NOMO-1 treated with DMSO at 0.1 percent for 48 hours (cell line): ENCODE results near the gene PSME2.

Experiments used
- DNase-seq: peaks from one replicate; lab custom pipeline; 2025; ENCODE audit not compliant: unreplicated experiment; lab: John Stamatoyannopoulos, UW

PSME2 gene

DNA sequence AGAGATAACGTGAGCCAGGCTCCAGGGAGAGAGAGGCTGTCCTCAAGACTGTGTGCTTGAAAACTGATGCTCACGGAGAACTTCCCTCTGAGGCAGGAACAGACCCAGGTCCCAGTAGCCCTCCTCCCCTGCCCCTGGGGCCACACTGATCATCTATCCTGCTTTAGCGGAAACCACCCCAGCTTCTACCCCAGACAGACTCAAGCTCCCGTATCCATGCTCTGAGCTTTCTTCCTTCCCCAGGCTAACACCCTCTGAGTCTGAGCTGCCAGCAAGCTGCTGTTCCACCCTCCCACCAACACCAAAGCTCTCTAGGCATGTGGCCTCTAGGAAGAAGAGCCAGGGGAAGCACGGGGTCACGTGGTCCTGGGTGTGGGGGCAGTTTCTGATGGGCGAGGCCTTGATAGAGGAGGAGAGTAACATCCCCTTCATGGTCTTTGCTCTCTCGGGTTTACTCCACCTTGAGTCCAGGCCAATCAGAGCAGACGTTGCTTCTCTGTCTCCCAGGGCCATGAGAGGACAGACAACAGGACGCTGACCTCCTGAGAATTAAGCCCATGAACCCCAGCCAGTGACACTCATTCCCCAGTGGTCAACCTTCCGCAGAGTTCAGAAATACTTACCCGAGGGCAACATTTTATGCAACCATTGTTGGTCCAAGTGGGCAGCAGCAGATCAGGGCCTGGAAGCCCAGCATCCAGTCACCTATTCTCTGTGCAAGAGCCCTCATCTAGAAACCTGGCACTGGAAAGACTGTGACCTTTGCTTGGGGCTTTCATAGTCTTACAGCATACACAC, 50.9 kb downstream of the PSME2 start:
- peak; percentile 45 for DNase-seq

DNA sequence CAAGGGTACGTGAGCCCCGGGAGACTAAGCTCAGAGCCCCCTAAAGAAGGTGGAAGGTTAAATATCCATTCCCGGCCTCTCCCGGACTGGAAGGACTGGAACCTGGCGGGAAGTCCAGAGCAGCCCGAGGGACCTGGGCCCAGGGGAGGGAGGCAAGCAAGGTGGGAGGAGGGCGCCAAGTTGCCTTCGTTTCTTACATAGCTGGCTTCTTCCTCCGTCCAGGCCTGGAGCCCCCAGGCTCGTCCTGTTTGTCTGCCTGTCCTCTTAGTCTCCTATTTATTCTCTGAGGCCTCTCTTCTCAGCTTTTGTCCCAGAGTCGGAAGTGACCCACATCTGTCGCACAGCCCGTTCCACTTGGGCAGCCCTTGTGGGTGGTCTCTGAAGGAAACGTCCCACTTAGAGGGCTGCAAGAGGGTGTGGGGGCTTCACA, 51.6 kb downstream of the PSME2 start:
- no peak for DNase-seq

DNA sequence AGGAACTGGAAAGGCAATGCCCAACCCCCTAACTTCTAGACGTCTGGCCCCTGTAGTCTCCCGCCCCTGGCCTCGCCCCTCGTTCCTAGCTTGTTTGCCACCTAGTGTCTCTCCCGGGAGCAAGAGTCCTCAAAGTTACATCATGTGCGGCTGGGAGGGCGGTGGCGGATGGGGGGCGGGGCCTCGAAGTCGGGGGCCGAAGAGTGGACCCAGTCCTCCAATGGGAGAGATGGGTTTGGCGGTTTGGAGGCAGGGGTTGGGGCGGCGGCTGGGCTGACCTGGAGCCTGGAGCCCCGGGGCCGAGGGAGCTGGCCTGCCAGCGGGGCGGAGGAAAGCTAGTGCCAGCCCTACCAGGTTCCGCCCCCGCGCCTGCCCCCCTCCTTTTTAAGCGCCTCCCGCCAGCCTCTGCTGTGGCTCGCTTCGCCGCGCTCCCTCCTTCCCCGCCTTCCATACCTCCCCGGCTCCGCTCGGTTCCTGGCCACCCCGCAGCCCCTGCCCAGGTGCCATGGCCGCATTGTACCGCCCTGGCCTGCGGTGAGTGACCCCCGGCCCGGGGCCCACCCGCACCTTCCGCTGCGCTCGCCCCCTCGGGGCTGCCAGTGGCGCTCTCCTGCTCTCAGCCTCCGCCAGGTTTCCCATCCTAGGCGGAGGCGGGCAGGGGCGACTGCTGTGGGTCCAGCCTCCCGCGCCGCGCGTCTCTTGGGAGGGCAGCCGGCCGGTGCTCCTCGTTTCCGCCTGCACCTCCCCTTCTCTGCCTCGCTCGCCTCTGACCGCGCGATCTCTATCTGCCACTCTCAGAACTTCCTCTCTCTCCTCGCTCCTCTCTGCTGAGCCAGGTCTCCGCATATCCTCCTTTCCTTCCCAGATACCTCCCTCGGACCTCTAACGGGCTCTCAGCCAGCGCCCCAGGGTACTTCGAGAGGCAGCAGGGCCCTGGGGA, 52.2 kb downstream of the PSME2 start, which contains the start of gene PCK2:
PCK2 (plus strand) TSS at position 411 of the 940 bp plus-strand sequence; CDS start at position 506, 95 bp downstream.
- peak; percentile 93 for DNase-seq
